A673 (cell line): ENCODE data around the gene ST6GALNAC4. TPM values are rescaled to one million over a fixed set of nuclear protein-coding genes. Genes with fewer than 3 reads are reported as not detected.
A peak's percentile ranks its signal among the peaks of the same experiment; 100 is the strongest.
"Not testable (repeated sequence)": the region's sequence is repeated elsewhere in the genome, so short reads cannot be mapped to it uniquely, and the experiment has no call there.

Experiments
- BruUV-seq: library from RNA; stranded (reverse); fragments of 400-500 nt; replicated peaks from 2 replicates; lab custom pipeline; 2021; lab: Mats Ljungman, UMichigan
- CTCF ChIA-PET: fragments of 300-600 bp; sonication (Branson Sonifier 250); formaldehyde crosslinking; loops from one replicate; lab custom pipeline; 2022; ENCODE audit warnings: antibody characterized with exemption; lab: Charles Lee
- POLR2A ChIA-PET: fragments of 300-600 bp; sonication (Branson Sonifier 250); formaldehyde crosslinking; loops from one replicate; lab custom pipeline; 2022; ENCODE audit warnings: antibody characterized with exemption; ENCODE audit not compliant: low non-redundant PET; lab: Charles Lee
- DNase-seq: peaks from one replicate; pipeline ENCODE4 v3.0.0-alpha.2; 2015; ENCODE audit warnings: low spot score
- H3K27ac ChIP-seq: fragments of 200-600 bp; sonication (generic); 2 replicates; pipeline ENCODE4 v1.5.1; 2016; ENCODE audit warnings: mixed run types, low read depth, mild to moderate bottlenecking, mixed read lengths, antibody characterized with exemption, low read length; ENCODE audit not compliant: poor library complexity, severe bottlenecking
- H3K27me3 ChIP-seq: fragments of 200-600 bp; sonication (generic); replicated peaks from 2 replicates; pipeline ENCODE4 v1.6.1; 2017; ENCODE audit warnings: mixed run types, low read depth, mild to moderate bottlenecking, mixed read lengths, antibody characterized with exemption, low read length; ENCODE audit not compliant: insufficient read depth, poor library complexity
- H3K36me3 ChIP-seq: fragments of 200-600 bp; sonication (generic); 2 replicates; pipeline ENCODE4 v1.6.1; 2016; ENCODE audit warnings: mixed run types, mild to moderate bottlenecking, mixed read lengths, antibody characterized with exemption, low read length; ENCODE audit not compliant: insufficient read depth, poor library complexity, severe bottlenecking
- H3K4me1 ChIP-seq: fragments of 200-600 bp; sonication (generic); 2 replicates; pipeline ENCODE4 v1.6.1; 2017; ENCODE audit warnings: mixed run types, mild to moderate bottlenecking, mixed read lengths, antibody characterized with exemption, low read length; ENCODE audit not compliant: insufficient read depth, poor library complexity, severe bottlenecking
- H3K4me3 ChIP-seq: fragments of 200-600 bp; sonication (generic); 2 replicates; pipeline ENCODE4 v1.5.1; 2016; ENCODE audit warnings: low read depth, mixed run types, mild to moderate bottlenecking, mixed read lengths, low read length; ENCODE audit not compliant: poor library complexity, severe bottlenecking
- H3K9me3 ChIP-seq: fragments of 200-600 bp; sonication (generic); 2 replicates; pipeline ENCODE4 v1.6.1; 2016; ENCODE audit warnings: mixed run types, low read depth, mild to moderate bottlenecking, mixed read lengths, antibody characterized with exemption, low read length; ENCODE audit not compliant: poor library complexity, severe bottlenecking
- CTCF ChIP-seq: fragments of 300-800, 200-600 bp; sonication (generic); conservative IDR thresholded peaks from 2 replicates; pipeline ENCODE4 v1.5.1; 2017; ENCODE audit warnings: low read depth, mild to moderate bottlenecking, antibody characterized with exemption, low read length, moderate library complexity, mixed read lengths
- EZH2 ChIP-seq: fragments of 200-600 bp; sonication (generic); IDR thresholded peaks from 2 replicates; pipeline ENCODE4 v1.6.1; 2017; ENCODE audit warnings: borderline replicate concordance, low read depth, mild to moderate bottlenecking, mixed read lengths, antibody characterized with exemption, low read length; ENCODE audit not compliant: poor library complexity, severe bottlenecking
- intact Hi-C: fragments of 100-400 bp; cut with micrococcal nuclease; formaldehyde crosslinking; loops from one replicate; pipeline ENCODE4 v1.10.0; 2022; ENCODE audit not compliant: unreplicated experiment
- total RNA-seq: library from RNA; stranded (reverse); gene quantifications from 2 replicates; pipeline ENCODE4 v1.2.3, GENCODE V29; 2021

ST6GALNAC4 gene
- total RNA-seq, 1 experiment from 2014 or later, result 11.8 TPM

- H3K4me1 ChIP-seq, H3K9me3 ChIP-seq, H3K36me3 ChIP-seq, H3K27me3 ChIP-seq, DNase-seq, H3K4me3 ChIP-seq, H3K27ac ChIP-seq, BruUV-seq: not testable (repeated sequence)
- CTCF ChIA-PET, result interaction anchor here (0.5 to 2.3 kb wide), 9 partner anchors 12 to 1607 kb away, joined by 3 to 11 read pairs (median 7); partner anchors contain the start of genes ENG and TOR2A
- POLR2A ChIA-PET, result interaction anchor here (1.6 kb wide), 1 partner anchor 12 kb away, joined by 12 read pairs; no protein-coding TSS in a partner anchor
- 0 out of 2 replicates have a peak, but pooled peaks have one; percentile 6 for TF ChIP-seq CTCF
- intact Hi-C loops, result loop anchor here (2.0 kb wide), 1 partner anchor 135 kb away; the partner anchor contains the start of gene TOR2A
Measured at GRCh38 chr9:127870153-127870491, 46.7 kb downstream of the ST6GALNAC4 start.

- no peaks in the 10 kb centered on the region for H3K36me3 ChIP-seq
- peak; percentile 82 for DNase-seq
- no peaks in the 10 kb centered on the region for H3K27me3 ChIP-seq
- H3K27ac ChIP-seq, result no peak overlapping the region
- intact Hi-C loops, result loop anchor here (2.0 to 5.0 kb wide), 2 partner anchors 82 to 135 kb away; partner anchors contain the start of genes CDK9 and TOR2A
- ChIA-PET POLR2A (interaction anchor here (1.6 kb wide), 1 partner anchor 13 kb away, joined by 12 read pairs; no protein-coding TSS in a partner anchor), CTCF (interaction anchor here (0.5 to 2.3 kb wide), 7 partner anchors 13 to 1606 kb away, joined by 3 to 8 read pairs (median 7); partner anchors contain the start of genes ENG and TOR2A)
- TF ChIP-seq EZH2 (no peak), CTCF (peak; percentile 94)
- no peaks in the 10 kb centered on the region for H3K9me3 ChIP-seq
- H3K4me1 ChIP-seq, result no peaks in the 10 kb centered on the region
- no peak overlapping the region for H3K4me3 ChIP-seq
- BruUV-seq, result no TSS peak
Measured at GRCh38 chr9:127869310-127870152, 47.3 kb downstream of the ST6GALNAC4 start.

- CTCF ChIA-PET, result interaction anchor here (0.5 to 2.3 kb wide), 3 partner anchors 14 to 364 kb away, joined by 5 to 7 read pairs (median 7); partner anchors contain the start of genes ENG and TOR2A
- BruUV-seq, result no TSS peak
Measured at GRCh38 chr9:127868278-127868902, 48.5 kb downstream of the ST6GALNAC4 start.

More at GRCh38 chr9:127868278-127868902, 48.5 kb downstream of the ST6GALNAC4 start:
- TF ChIP-seq CTCF (no peak), EZH2 (no peak)
- intact Hi-C loops, result loop anchor here (5.0 kb wide), 1 partner anchor 81 kb away; the partner anchor contains the start of gene CDK9
- POLR2A ChIA-PET, result no interaction called here
- Histone ChIP-seq H3K9me3 (no peaks in the 10 kb centered on the region), H3K36me3 (no peaks in the 10 kb centered on the region), H3K4me3 (no peak overlapping the region), H3K27me3 (no peaks in the 10 kb centered on the region), H3K4me1 (no peaks in the 10 kb centered on the region), H3K27ac (no peak overlapping the region)
- DNase-seq, result no peak
